ENCODE results near the gene TBCCD1. TPM values are rescaled to one million over a fixed set of nuclear protein-coding genes. Genes with fewer than 3 reads are reported as not detected.

TBCCD1 gene, protein sequence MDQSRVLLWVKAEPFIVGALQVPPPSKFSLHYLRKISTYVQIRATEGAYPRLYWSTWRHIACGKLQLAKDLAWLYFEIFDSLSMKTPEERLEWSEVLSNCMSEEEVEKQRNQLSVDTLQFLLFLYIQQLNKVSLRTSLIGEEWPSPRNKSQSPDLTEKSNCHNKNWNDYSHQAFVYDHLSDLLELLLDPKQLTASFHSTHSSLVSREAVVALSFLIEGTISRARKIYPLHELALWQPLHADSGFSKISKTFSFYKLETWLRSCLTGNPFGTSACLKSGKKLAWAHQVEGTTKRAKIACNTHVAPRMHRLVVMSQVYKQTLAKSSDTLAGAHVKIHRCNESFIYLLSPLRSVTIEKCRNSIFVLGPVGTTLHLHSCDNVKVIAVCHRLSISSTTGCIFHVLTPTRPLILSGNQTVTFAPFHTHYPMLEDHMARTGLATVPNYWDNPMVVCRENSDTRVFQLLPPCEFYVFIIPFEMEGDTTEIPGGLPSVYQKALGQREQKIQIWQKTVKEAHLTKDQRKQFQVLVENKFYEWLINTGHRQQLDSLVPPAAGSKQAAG
- 4.2 TPM for polyA plus RNA-seq (2012; ENCODE audit: insufficient read length, low read depth)

DNA sequence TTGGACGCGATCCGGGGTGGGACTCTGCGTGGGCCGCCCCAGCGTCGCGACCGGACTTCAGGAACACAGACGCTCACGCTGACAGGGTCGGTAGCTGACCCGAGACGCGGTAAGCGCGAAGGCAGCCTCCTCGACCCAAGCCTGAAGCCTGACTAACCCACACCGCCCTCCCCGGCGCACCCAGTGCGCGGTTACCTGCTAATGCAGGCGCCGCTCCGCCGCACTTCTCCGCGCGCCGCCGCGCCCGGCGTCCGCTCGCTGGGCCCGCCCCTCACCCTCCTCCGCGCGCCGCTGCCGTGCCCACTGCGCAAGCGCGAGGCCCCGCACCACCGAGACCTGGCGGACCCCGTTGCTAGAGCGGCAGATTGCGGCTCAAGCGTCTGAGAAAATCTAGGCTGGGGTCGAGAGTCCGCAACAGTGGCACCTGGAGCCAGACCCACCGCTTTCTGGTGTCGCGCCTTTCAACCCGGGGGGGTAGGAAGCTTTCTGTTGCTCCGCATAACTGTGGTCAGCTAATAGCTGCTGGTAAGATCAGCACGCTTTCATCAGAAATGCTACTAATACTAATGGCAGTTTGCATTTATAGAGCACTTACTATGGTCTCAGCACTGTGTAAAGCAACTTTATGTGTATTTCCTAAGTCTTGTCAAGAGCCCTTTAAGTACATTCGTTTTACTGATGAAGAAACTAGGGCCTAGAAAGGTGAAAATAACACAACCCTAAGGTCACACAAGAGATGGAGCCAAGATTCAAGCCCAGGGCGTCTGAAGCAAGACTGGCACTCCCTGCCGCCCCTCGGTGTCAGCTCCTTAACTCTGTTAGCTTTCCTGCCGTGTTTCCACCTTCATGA is at the start of gene TBCCD1:
TBCCD1 (minus strand) TSS at position 268 of the 850 bp plus-strand sequence. CDS start 3,010 bp downstream, outside the sequence.
- TF ChIP-seq TAF1 (IDR thresholded peaks at IDR 0.05; ENCODE audit: borderline replicate concordance, insufficient read depth, low read length) (peak; percentile 61; the same call in 1 of the 2 replicates), FOXP2 (optimal IDR thresholded peaks at IDR 0.05; ENCODE audit: borderline replicate concordance, extremely low read depth, extremely low read length, insufficient read depth) (peak; percentile 40), SIN3A (IDR thresholded peaks at IDR 0.05; ENCODE audit: borderline replicate concordance, insufficient read depth, low read length) (no peak), POLR2AphosphoS5 (IDR thresholded peaks at IDR 0.05; ENCODE audit: low read depth, low read length) (peak; percentile 77)
- TF ChIP-seq, protein P1, sequence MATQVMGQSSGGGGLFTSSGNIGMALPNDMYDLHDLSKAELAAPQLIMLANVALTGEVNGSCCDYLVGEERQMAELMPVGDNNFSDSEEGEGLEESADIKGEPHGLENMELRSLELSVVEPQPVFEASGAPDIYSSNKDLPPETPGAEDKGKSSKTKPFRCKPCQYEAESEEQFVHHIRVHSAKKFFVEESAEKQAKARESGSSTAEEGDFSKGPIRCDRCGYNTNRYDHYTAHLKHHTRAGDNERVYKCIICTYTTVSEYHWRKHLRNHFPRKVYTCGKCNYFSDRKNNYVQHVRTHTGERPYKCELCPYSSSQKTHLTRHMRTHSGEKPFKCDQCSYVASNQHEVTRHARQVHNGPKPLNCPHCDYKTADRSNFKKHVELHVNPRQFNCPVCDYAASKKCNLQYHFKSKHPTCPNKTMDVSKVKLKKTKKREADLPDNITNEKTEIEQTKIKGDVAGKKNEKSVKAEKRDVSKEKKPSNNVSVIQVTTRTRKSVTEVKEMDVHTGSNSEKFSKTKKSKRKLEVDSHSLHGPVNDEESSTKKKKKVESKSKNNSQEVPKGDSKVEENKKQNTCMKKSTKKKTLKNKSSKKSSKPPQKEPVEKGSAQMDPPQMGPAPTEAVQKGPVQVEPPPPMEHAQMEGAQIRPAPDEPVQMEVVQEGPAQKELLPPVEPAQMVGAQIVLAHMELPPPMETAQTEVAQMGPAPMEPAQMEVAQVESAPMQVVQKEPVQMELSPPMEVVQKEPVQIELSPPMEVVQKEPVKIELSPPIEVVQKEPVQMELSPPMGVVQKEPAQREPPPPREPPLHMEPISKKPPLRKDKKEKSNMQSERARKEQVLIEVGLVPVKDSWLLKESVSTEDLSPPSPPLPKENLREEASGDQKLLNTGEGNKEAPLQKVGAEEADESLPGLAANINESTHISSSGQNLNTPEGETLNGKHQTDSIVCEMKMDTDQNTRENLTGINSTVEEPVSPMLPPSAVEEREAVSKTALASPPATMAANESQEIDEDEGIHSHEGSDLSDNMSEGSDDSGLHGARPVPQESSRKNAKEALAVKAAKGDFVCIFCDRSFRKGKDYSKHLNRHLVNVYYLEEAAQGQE (IDR thresholded peaks at IDR 0.05; ENCODE audit: insufficient read depth in 1 of 2, low read depth in 2 of 2, low read length in 2 of 2): no peak

DNA sequence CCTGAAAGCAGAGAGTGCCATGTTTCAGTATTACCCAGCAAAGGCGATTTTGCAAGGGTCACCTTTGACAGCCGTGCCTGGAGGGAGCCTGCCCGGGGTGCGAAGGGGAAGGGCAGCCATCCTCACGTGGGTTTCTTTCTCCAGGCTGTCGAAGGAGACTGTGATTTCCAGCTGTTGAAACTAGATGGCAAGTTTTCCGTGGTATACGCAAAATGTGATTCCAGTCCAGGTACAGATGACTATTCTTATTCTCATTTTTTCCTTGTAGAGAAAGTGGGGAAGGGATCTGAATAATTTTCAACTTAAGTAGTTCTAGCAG is 49.1 kb upstream of the TBCCD1 start:
- TF ChIP-seq, protein P1 (IDR thresholded peaks at IDR 0.05; ENCODE audit: insufficient read depth in 1 of 2, low read depth in 2 of 2, low read length in 2 of 2): no peak
- TF ChIP-seq POLR2AphosphoS5 (IDR thresholded peaks at IDR 0.05; ENCODE audit: low read depth, low read length): no peak
- TF ChIP-seq TAF1 (IDR thresholded peaks at IDR 0.05; ENCODE audit: borderline replicate concordance, insufficient read depth, low read length): no peak
- no peak for TF ChIP-seq FOXP2 (optimal IDR thresholded peaks at IDR 0.05; ENCODE audit: borderline replicate concordance, extremely low read depth, extremely low read length, insufficient read depth)
- TF ChIP-seq SIN3A (IDR thresholded peaks at IDR 0.05; ENCODE audit: borderline replicate concordance, insufficient read depth, low read length): no peak

- TF ChIP-seq, protein P1 (IDR thresholded peaks at IDR 0.05; ENCODE audit: insufficient read depth in 1 of 2, low read depth in 2 of 2, low read length in 2 of 2): no peak
- TF ChIP-seq TAF1 (IDR thresholded peaks at IDR 0.05; ENCODE audit: borderline replicate concordance, insufficient read depth, low read length) (no peak), SIN3A (IDR thresholded peaks at IDR 0.05; ENCODE audit: borderline replicate concordance, insufficient read depth, low read length) (no peak), FOXP2 (optimal IDR thresholded peaks at IDR 0.05; ENCODE audit: borderline replicate concordance, extremely low read depth, extremely low read length, insufficient read depth) (no peak), POLR2AphosphoS5 (IDR thresholded peaks at IDR 0.05; ENCODE audit: low read depth, low read length) (no peak)
Observed at GRCh38 chr3:186614597-186615483, 47.7 kb upstream of the TBCCD1 start.

GRCh38 chr3:186614266-186614596 is 47.1 kb upstream of the TBCCD1 start:
- TF ChIP-seq, protein P1 (IDR thresholded peaks at IDR 0.05; ENCODE audit: insufficient read depth in 1 of 2, low read depth in 2 of 2, low read length in 2 of 2): no peak
- TF ChIP-seq FOXP2 (optimal IDR thresholded peaks at IDR 0.05; ENCODE audit: borderline replicate concordance, extremely low read depth, extremely low read length, insufficient read depth) (no peak), SIN3A (IDR thresholded peaks at IDR 0.05; ENCODE audit: borderline replicate concordance, insufficient read depth, low read length) (no peak), TAF1 (IDR thresholded peaks at IDR 0.05; ENCODE audit: borderline replicate concordance, insufficient read depth, low read length) (no peak), POLR2AphosphoS5 (IDR thresholded peaks at IDR 0.05; ENCODE audit: low read depth, low read length) (no peak)
